Neural cell (in vitro differentiated cells): ENCODE measurements around the gene TFCP2L1. TPM values are rescaled to one million over a fixed set of nuclear protein-coding genes. Genes with fewer than 3 reads are reported as not detected.

ENCODE experiments used
- H2AFZ ChIP-seq: fragments of 200-600, 300-800 bp; sonication (generic), shearing (Covaris generic); 2 replicates; pipeline ENCODE4 v1.6.0; 2014; ENCODE audit warnings: low read depth, mild to moderate bottlenecking, antibody characterized with exemption, low read length, moderate library complexity
- H3F3A ChIP-seq: fragments of 200-600 bp; shearing (Covaris generic); 2 replicates; pipeline ENCODE4 v1.6.1; 2016; ENCODE audit warnings: mild to moderate bottlenecking, moderate library complexity, mixed read lengths, antibody characterized with exemption, low read length; ENCODE audit not compliant: insufficient read depth, poor library complexity, severe bottlenecking
- H3K27ac ChIP-seq: fragments of 200-600, 300-800 bp; sonication (generic), shearing (Covaris generic); 2 replicates; pipeline ENCODE4 v1.5.1; 2014; ENCODE audit warnings: mild to moderate bottlenecking, low read length, moderate library complexity
- H3K27me3 ChIP-seq: fragments of 300-800, 200-600 bp; sonication (generic), shearing (Covaris generic); 2 replicates; pipeline ENCODE4 v1.6.0; 2014; ENCODE audit warnings: mild to moderate bottlenecking, low read depth, low read length, moderate library complexity; ENCODE audit not compliant: insufficient read depth
- H3K36me3 ChIP-seq: fragments of 300-800, 200-600 bp; sonication (generic), shearing (Covaris generic); 2 replicates; pipeline ENCODE4 v1.5.1; 2014; ENCODE audit warnings: mild to moderate bottlenecking, antibody characterized with exemption, low read length, moderate library complexity; ENCODE audit not compliant: insufficient read depth
- H3K4me2 ChIP-seq: fragments of 300-800, 200-600 bp; sonication (generic), shearing (Covaris generic); 2 replicates; pipeline ENCODE4 v1.6.0; 2014; ENCODE audit warnings: mild to moderate bottlenecking, low read length
- H3K4me3 ChIP-seq: fragments of 300-800, 200-600 bp; sonication (generic), shearing (Covaris generic); 2 replicates; pipeline ENCODE4 v1.5.1; 2014; ENCODE audit warnings: mild to moderate bottlenecking, low read length, moderate library complexity
- H3K79me2 ChIP-seq: fragments of 200-600 bp; shearing (Covaris generic); replicated peaks from 2 replicates; pipeline ENCODE4 v1.6.0; 2014; ENCODE audit warnings: mild to moderate bottlenecking, low read length, moderate library complexity; ENCODE audit not compliant: insufficient read depth
- H3K9ac ChIP-seq: fragments of 300-800, 200-600 bp; sonication (generic), shearing (Covaris generic); 2 replicates; pipeline ENCODE4 v1.6.1; 2016; ENCODE audit warnings: mild to moderate bottlenecking, low read length, mixed read lengths
- H3K9me2 ChIP-seq: fragments of 200-600 bp; shearing (Covaris generic); 2 replicates; pipeline ENCODE4 v1.6.1; 2016; ENCODE audit warnings: mild to moderate bottlenecking, low read length, mixed read lengths; ENCODE audit not compliant: insufficient read depth
- H3K9me3 ChIP-seq: fragments of 200-600, 300-800 bp; sonication (generic), shearing (Covaris generic); 2 replicates; pipeline ENCODE4 v1.6.1; 2016; ENCODE audit warnings: mild to moderate bottlenecking, mixed run types, low read length, moderate library complexity, mixed read lengths
- H4K20me1 ChIP-seq: fragments of 200-600 bp; shearing (Covaris generic); 2 replicates; pipeline ENCODE4 v1.6.1; 2016; ENCODE audit warnings: mild to moderate bottlenecking, mixed run types; ENCODE audit not compliant: insufficient read depth
- CTCF ChIP-seq: fragments of 450-650 bp; IDR thresholded peaks from 2 replicates; pipeline ENCODE4 v1.5.1; 2014; ENCODE audit warnings: antibody characterized with exemption, mild to moderate bottlenecking, moderate library complexity; ENCODE audit not compliant: poor library complexity, severe bottlenecking
- EP300 ChIP-seq: fragments of 450-650 bp; conservative IDR thresholded peaks from 2 replicates; pipeline ENCODE4 v1.6.1; 2014; ENCODE audit warnings: antibody characterized with exemption, mild to moderate bottlenecking, moderate library complexity; ENCODE audit not compliant: poor library complexity, severe bottlenecking
- EZH2 ChIP-seq: fragments of 200-600, 300-800 bp; shearing (Covaris generic), sonication (generic); IDR thresholded peaks from 2 replicates; pipeline ENCODE4 v1.6.1; 2014; ENCODE audit warnings: antibody characterized with exemption, low read length, borderline replicate concordance, mild to moderate bottlenecking; ENCODE audit not compliant: insufficient read depth, poor library complexity, severe bottlenecking
- MXI1 ChIP-seq: fragments of 450-650 bp; conservative IDR thresholded peaks from 2 replicates; pipeline ENCODE4 v1.6.1; 2014; ENCODE audit warnings: antibody characterized with exemption, mild to moderate bottlenecking; ENCODE audit not compliant: poor library complexity, severe bottlenecking
- POLR2AphosphoS5 ChIP-seq: IDR thresholded peaks from 2 replicates; pipeline ENCODE4 v1.6.1; 2012
- RAD21 ChIP-seq: fragments of 450-650 bp; conservative IDR thresholded peaks from 2 replicates; pipeline ENCODE4 v1.6.1; 2014; ENCODE audit warnings: antibody characterized with exemption, mild to moderate bottlenecking, moderate library complexity
- SMC3 ChIP-seq: fragments of 450-650 bp; conservative IDR thresholded peaks from 2 replicates; pipeline ENCODE4 v1.6.1; 2014; ENCODE audit warnings: antibody characterized with exemption, mild to moderate bottlenecking, moderate library complexity; ENCODE audit not compliant: poor library complexity
- TAF1 ChIP-seq: IDR thresholded peaks from 2 replicates; pipeline ENCODE4 v1.6.1; 2012; ENCODE audit warnings: low read depth
- polyA plus RNA-seq: library from polyadenylated mRNA; depleted of rRNA; stranded (reverse); fragments of >200 nt; gene quantifications from 2 replicates; pipeline ENCODE4 v1.2.3, GENCODE V29; 2014
- TF ChIP-seq, protein P1 (sequence below): IDR thresholded peaks from 2 replicates; pipeline ENCODE4 v1.6.1; 2012; ENCODE audit warnings: borderline replicate concordance

The TFCP2L1 gene
- polyA plus RNA-seq, 1 donor from 2014 or later, result 0.04 TPM

DNA sequence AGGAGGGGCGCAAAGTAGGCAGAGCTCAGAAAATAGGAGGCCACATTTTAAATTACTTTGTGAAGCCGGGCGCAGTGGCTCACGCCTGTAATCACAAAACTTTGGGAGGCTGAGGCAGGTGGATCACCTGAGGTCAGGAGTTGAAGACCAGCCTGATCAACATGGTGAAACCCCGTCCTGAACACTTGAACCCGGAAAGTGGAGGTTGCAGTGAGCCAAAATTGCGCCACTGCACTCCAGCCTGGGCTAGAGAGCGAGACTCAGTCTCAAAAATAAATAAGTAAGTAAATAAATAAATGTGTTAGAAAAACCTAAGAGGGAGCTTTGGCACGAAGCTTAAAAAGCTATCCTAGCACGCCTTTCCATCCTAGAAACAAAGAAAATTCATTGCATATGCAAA is 105.5 kb downstream of the TFCP2L1 start:
- no peak for TF ChIP-seq MXI1
- no peak for TF ChIP-seq SMC3
- no peak for TF ChIP-seq TAF1
- no peak for TF ChIP-seq EP300
- no peak for TF ChIP-seq EZH2
- no peak for TF ChIP-seq RAD21
- TF ChIP-seq POLR2AphosphoS5, result no peak
- TF ChIP-seq CTCF, result no peak
- TF ChIP-seq, protein P1, sequence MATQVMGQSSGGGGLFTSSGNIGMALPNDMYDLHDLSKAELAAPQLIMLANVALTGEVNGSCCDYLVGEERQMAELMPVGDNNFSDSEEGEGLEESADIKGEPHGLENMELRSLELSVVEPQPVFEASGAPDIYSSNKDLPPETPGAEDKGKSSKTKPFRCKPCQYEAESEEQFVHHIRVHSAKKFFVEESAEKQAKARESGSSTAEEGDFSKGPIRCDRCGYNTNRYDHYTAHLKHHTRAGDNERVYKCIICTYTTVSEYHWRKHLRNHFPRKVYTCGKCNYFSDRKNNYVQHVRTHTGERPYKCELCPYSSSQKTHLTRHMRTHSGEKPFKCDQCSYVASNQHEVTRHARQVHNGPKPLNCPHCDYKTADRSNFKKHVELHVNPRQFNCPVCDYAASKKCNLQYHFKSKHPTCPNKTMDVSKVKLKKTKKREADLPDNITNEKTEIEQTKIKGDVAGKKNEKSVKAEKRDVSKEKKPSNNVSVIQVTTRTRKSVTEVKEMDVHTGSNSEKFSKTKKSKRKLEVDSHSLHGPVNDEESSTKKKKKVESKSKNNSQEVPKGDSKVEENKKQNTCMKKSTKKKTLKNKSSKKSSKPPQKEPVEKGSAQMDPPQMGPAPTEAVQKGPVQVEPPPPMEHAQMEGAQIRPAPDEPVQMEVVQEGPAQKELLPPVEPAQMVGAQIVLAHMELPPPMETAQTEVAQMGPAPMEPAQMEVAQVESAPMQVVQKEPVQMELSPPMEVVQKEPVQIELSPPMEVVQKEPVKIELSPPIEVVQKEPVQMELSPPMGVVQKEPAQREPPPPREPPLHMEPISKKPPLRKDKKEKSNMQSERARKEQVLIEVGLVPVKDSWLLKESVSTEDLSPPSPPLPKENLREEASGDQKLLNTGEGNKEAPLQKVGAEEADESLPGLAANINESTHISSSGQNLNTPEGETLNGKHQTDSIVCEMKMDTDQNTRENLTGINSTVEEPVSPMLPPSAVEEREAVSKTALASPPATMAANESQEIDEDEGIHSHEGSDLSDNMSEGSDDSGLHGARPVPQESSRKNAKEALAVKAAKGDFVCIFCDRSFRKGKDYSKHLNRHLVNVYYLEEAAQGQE, result no peak
- no peaks in the 10 kb centered on the region for H3K9me2 ChIP-seq
- no peaks in the 10 kb centered on the region for H3K27me3 ChIP-seq
- H3K36me3 ChIP-seq, result no peaks in the 10 kb centered on the region
- no peak overlapping the region for H3K4me3 ChIP-seq
- H3K4me2 ChIP-seq, result no peak overlapping the region
- H3K9ac ChIP-seq, result no peak overlapping the region
- no peak overlapping the region for H2AFZ ChIP-seq
- H3F3A ChIP-seq, result no peaks in the 10 kb centered on the region
- no peaks in the 10 kb centered on the region for H3K9me3 ChIP-seq
- H4K20me1 ChIP-seq, result no peaks in the 10 kb centered on the region
- H3K27ac ChIP-seq, result no peak overlapping the region
- no peaks in the 10 kb centered on the region for H3K79me2 ChIP-seq

DNA sequence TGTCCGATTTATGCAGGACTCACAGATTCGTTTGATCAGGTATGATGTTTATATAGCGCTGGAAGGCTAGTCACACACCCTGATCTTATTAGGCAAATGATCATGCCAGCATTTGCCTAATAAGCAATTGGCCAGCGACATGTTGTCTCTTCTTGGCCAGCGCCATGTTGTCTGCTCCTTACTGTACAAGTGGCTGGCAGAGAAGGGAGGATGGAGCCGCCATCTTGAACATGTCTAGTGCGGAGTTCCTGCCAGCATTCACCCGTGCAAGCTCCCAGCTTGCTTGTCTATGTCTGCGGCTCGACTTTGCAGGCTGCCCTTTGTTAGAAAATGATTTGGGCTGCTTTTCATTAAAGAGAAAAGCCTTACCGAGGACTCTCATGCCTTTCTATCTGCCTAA is 106.3 kb downstream of the TFCP2L1 start:
- no peaks in the 10 kb centered on the region for H3K36me3 ChIP-seq
- H3K4me2 ChIP-seq, result no peak overlapping the region
- no peaks in the 10 kb centered on the region for H3K9me2 ChIP-seq
- H3K27me3 ChIP-seq, result no peaks in the 10 kb centered on the region
- H3K9ac ChIP-seq, result no peak overlapping the region
- H3K79me2 ChIP-seq, result no peaks in the 10 kb centered on the region
- no peak overlapping the region for H3K4me3 ChIP-seq
- TF ChIP-seq TAF1 (no peak), EP300 (no peak), POLR2AphosphoS5 (no peak), SMC3 (no peak), MXI1 (no peak), RAD21 (no peak), EZH2 (no peak), CTCF (no peak)
- TF ChIP-seq, protein P1, result no peak
- H3K9me3 ChIP-seq, result no peaks in the 10 kb centered on the region
- no peaks in the 10 kb centered on the region for H3F3A ChIP-seq
- no peaks in the 10 kb centered on the region for H4K20me1 ChIP-seq
- no peak overlapping the region for H3K27ac ChIP-seq
- H2AFZ ChIP-seq, result no peak overlapping the region
